GM13976 (cell line): ENCODE data around the gene CD320.

Experiments
- DNase-seq: peaks from one replicate; pipeline ENCODE4 v3.0.0; 2012; ENCODE audit warnings: low spot score
- in situ Hi-C: fragments of 300-500 bp; cut with MboI; formaldehyde crosslinking; loops from one replicate; pipeline ENCODE4 v1.12.0; 2022; ENCODE audit warnings: low sequenced_read_pairs, mixed read lengths, inconsistent platforms; ENCODE audit not compliant: unreplicated experiment
- TF ChIP-seq, protein P1 (sequence below): IDR thresholded peaks from 2 replicates; pipeline ENCODE4 v1.5.1; 2012; ENCODE audit warnings: borderline replicate concordance, mild to moderate bottlenecking; ENCODE audit not compliant: insufficient read depth; ENCODE audit errors: extremely low read depth, missing control alignments, control extremely low read depth

CD320 gene

DNA sequence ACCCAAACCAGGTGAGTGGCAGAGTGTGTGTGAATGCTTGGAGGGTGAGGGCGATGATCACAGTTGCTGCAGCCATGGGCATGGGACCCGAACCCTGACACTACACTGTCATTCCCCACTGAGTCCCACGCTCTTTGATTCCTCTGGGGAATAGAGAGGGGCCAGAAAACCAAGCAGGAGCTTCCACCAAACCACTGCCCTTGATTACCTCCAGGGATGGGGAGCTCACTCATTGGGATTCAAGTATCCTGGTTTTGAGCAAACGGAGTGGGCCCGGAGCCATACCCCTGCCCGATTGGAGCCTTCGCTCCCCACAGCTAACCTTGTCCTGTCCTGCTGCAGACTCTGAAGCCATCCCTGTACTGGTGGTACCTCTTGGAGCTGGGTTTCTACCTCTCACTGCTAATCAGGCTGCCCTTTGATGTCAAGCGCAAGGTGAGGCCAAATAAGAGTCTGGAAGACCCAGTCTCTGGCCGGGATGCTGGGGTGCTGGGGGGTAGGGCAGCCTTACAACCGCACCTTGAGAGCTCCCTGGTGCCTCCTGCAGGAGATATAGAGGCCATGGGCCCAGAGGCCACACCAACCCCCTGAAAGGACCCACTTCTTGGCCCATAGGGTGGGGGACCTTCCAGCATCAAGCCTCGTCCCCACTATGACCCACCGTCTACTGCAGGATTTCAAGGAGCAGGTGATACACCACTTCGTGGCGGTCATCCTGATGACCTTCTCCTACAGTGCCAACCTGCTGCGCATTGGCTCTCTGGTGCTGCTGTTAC is 51.7 kb downstream of the CD320 start:
- TF ChIP-seq, protein P1, sequence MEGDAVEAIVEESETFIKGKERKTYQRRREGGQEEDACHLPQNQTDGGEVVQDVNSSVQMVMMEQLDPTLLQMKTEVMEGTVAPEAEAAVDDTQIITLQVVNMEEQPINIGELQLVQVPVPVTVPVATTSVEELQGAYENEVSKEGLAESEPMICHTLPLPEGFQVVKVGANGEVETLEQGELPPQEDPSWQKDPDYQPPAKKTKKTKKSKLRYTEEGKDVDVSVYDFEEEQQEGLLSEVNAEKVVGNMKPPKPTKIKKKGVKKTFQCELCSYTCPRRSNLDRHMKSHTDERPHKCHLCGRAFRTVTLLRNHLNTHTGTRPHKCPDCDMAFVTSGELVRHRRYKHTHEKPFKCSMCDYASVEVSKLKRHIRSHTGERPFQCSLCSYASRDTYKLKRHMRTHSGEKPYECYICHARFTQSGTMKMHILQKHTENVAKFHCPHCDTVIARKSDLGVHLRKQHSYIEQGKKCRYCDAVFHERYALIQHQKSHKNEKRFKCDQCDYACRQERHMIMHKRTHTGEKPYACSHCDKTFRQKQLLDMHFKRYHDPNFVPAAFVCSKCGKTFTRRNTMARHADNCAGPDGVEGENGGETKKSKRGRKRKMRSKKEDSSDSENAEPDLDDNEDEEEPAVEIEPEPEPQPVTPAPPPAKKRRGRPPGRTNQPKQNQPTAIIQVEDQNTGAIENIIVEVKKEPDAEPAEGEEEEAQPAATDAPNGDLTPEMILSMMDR, result no peak
- in situ Hi-C loops, result loop anchor here (10.0 kb wide), 1 partner anchor 102 kb away; no protein-coding TSS in a partner anchor
- no peak for DNase-seq

DNA sequence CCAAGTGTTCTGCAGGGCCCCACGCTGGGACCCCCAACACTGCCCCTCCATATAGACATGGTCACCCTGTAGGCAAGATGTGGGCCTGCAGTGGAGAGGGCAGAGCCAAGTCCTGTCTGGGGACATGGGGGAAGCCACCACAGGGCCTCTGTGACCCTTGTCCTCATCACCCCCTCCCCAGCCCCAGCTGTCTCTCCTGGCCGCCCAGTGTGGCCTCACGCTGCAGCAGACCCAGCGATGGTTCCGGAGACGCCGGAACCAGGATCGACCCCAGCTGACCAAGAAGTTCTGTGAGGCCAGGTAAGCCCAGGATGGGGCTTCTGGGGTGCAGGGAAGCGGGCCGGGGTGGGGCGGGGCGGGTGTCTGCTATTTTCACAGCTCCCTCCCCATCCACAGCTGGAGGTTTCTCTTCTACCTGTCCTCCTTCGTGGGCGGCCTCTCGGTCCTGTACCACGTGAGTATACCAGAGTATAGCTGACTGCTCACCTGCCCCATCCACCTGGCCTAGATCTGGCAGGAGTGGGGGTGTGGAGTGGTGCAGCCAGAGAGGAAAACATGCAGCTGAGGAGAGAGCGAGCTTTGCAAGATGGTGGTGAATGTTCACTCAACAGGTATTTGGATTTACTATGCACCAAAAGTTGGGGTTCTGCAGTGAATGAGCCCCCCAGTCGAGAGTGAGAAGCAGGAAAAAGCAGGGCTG is 52.6 kb downstream of the CD320 start:
- no peak for DNase-seq
- TF ChIP-seq, protein P1, result no peak
- in situ Hi-C loops, result loop anchor here (10.0 kb wide), 1 partner anchor 101 kb away; no protein-coding TSS in a partner anchor

DNA sequence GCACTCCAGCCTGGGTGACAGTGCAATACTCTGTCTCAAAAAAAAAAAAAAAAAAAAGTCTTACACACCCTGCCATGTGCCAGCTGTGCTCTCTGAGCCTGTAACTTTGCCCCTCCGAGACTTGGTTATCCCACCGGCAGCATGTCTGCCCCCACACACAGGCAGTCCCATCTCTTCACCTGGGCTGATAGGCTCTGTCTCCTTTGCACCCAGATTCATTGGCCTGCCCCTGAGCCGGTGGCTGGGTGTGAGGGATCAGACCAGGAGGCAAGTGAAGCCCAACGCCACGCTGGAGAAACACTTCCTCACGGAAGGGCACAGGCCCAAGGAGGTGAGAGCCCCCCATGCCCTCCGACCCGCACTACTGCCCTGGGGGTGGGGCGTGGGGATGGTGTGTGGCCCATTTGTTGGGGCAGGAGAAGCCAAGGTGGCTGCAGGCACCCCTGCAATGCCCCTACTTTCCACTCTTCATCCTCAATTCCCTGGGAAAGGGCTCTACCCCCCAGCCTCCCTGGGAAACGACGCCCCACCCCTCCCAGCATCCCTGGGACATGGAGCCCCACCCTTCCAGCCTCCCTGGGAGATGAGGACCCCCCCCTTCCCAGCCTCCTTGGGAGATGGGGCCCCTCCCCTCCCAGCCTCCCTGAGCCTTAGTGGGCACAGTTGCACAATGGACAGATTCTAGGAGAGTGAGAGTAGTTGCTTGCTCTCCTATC is 53.7 kb downstream of the CD320 start:
- in situ Hi-C loops, result loop anchor here (10.0 kb wide), 1 partner anchor 100 kb away; no protein-coding TSS in a partner anchor
- TF ChIP-seq, protein P1, result no peak
- peak; percentile 27 for DNase-seq

DNA sequence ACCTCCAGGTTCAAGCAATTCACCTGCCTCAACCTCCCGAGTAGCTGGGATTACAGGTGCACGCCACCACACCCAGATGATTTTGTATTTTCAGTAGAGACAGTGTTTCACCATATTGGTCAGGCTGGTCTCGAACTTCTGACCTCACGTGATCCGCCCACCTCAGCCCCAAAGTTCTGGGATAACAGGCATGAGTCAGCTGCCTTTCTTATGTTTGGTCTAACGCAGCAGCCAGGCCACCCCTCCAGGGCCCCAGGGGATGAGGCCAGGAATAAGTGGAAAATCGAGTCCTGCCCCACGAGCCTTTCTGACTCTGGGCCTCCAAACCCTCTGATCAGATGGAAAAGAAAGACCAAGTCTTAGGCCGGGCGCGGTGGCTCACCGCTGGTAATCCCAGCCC is 54.5 kb downstream of the CD320 start:
- no peak for DNase-seq
- in situ Hi-C loops, result loop anchor here (10.0 kb wide), 1 partner anchor 99 kb away; no protein-coding TSS in a partner anchor
- TF ChIP-seq, protein P1, result no peak

DNA sequence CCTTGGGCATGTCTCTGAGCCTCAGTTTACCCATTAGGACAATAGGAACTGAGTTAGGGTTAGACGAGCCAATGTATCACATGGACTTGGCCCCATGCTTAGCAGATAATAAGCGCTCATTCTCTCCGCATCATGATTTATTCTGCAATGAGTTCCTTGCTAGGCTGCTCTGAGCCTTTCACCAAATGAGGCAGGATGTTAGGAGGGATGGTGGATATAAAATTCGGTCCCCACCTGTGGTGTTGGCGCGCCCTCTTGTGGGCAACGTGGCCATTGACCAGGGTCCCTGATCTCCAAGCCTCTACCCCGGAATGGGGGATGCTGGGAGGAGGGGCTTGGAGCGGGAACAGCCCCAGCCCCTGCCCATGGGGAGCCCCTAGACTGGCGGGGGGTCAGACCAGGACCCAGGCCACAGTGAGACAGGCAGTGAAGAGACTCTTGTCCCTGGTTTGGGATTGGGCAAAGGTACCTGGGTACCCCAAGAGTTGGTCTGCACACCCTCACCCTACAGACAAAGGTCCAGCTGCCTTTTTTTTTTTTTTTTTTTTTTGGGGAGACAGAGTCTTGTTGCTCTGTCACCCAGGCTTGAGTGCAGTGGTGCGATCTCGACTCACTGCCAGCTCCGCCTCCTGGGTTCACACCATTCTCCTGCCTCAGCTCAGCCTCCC is 55.1 kb downstream of the CD320 start:
- in situ Hi-C loops, result loop anchor here (10.0 kb wide), 1 partner anchor 98 kb away; no protein-coding TSS in a partner anchor
- peak; percentile 92 for DNase-seq
- TF ChIP-seq, protein P1, result peak; percentile 90
